Mucosa of descending colon (tissue), 3 donors: ENCODE results near the gene RNF225. TPM values are rescaled to one million over a fixed set of nuclear protein-coding genes. Genes with fewer than 3 reads are reported as not detected.
A peak's percentile ranks its signal among the peaks of the same experiment; 100 is the strongest.

ENCODE experiments used
- ATAC-seq: fragments of 200-7000 bp; cut with Tn5 transposase; one replicate; pipeline ENCODE4 v1.9.1; 2020; ENCODE audit warnings: mild to moderate bottlenecking, moderate library complexity
- DNase-seq, 3 donors: peaks; one replicate each; pipeline ENCODE4 v3.0.0-alpha.2; 2020
- H3K36me3 ChIP-seq: fragments of 200-600 bp; one replicate; pipeline ENCODE4 v1.8.0; 2021; ENCODE audit warnings: low read depth, mild to moderate bottlenecking
- H3K4me1 ChIP-seq: fragments of 200-600 bp; one replicate; pipeline ENCODE4 v1.8.0; 2021; ENCODE audit warnings: low read depth, mild to moderate bottlenecking
- H3K4me3 ChIP-seq: fragments of 200-600 bp; one replicate; pipeline ENCODE4 v1.8.0; 2021; ENCODE audit warnings: mild to moderate bottlenecking
- H3K9me3 ChIP-seq: fragments of 200-600 bp; one replicate; pipeline ENCODE4 v1.8.0; 2021; ENCODE audit warnings: mild to moderate bottlenecking
- intact Hi-C, 2 donors: fragments of 100-400 bp; cut with DNase I in 1 of 2; cut with micrococcal nuclease in 1 of 2; formaldehyde crosslinking; loops; one replicate each; pipeline versions ENCODE4 v1.11.0 to v1.11.1; 2022; cut with DNase I, micrococcal nuclease
- total RNA-seq, 3 donors: library from RNA; stranded (reverse); fragmentation: NEBNext Ultra II Directional in 2 of 3; extraction: Animal tissue kit (Norgen Biotek cat#: 25700) in 2 of 3; gene quantifications; one replicate each; pipeline versions ENCODE4 v1.2.1 to v1.2.4, GENCODE V29; 2021 to 2023
- TF ChIP-seq, protein P1 (sequence below): fragments of 200-600 bp; IDR thresholded peaks from one replicate; pipeline ENCODE4 v1.8.0; 2022; ENCODE audit warnings: antibody characterized with exemption, mild to moderate bottlenecking
- donor health status: DM: no; HTN: no; CAD: no; lungs with moderate emphysema.
- donor health status: DM: no; HTN: no; CAD: no.
- donor health status: DM: no; HTN: yes; CAD: no.

Gene RNF225
- total RNA-seq, 3 donors from 2014 or later: not detected

DNA sequence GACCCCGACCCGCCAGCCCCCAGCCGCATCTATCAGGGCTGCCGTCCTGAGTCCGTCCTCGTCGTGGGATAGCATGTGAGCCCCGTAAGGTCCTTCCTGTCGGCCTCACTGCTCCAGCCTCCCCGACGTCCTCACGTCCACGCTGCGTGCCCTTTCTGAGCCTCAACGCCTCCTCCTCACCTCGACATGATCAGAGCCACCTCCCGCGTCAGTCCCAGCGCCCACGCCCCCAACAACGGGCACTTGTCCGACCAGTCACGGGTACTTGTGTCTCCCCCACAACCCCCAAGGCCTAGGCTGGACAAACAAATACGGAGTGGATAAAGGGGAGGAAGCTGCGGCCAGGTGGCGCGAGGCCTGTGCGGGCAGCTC lies 33.6 kb upstream of the RNF225 start:
- Histone ChIP-seq H3K36me3 (no peaks in the 10 kb centered on the region), H3K9me3 (no peaks in the 10 kb centered on the region), H3K4me1 (no peaks in the 10 kb centered on the region), H3K4me3 (peak overlapping the region; percentile 54)
- ATAC-seq (peak; percentile 32), DNase-seq (peak in 2 of 3 donors; percentile 69 to 76)
- intact Hi-C loops: no loop called here
- TF ChIP-seq, protein P1, sequence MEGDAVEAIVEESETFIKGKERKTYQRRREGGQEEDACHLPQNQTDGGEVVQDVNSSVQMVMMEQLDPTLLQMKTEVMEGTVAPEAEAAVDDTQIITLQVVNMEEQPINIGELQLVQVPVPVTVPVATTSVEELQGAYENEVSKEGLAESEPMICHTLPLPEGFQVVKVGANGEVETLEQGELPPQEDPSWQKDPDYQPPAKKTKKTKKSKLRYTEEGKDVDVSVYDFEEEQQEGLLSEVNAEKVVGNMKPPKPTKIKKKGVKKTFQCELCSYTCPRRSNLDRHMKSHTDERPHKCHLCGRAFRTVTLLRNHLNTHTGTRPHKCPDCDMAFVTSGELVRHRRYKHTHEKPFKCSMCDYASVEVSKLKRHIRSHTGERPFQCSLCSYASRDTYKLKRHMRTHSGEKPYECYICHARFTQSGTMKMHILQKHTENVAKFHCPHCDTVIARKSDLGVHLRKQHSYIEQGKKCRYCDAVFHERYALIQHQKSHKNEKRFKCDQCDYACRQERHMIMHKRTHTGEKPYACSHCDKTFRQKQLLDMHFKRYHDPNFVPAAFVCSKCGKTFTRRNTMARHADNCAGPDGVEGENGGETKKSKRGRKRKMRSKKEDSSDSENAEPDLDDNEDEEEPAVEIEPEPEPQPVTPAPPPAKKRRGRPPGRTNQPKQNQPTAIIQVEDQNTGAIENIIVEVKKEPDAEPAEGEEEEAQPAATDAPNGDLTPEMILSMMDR: no peak

DNA sequence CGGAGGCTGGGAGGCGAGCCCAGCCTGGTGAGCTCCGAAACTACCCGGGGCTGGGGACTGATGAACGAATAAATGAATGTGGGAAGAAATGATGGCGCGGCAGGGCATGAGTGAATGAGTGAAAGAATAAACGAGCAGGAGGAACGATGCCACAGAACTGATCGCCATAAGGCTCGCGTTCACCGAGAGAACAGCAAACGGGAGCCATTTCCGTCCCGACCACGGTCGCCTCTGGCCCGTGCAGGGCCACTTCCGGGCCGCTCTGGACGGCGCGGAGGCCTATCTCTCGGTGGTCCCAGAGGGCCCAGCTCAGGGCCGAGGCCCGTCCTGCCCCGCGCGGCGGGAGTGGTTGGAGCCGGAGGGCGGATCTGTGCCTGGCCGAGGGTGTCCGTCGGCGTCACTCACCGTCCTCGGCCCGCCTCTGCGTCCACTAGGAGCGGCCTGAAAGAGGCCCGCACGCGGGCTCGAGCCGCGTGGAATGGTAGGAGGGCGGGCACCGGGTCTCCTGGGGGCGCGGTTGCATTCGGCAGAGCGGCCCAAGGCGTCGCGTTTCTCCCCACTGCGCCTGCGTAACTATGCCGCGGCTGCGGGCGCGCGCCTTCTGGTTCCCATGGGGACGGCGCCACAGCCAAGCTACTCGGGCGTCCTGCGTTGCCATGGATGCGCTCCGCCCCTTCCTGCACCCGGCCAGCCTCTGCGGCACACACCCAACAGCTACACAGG lies 33.0 kb upstream of the RNF225 start, which contains the start of gene ZNF497:
TSS of gene ZNF497 (minus strand) at position 480 of the 723 bp plus-strand sequence. CDS start 5,116 bp downstream, outside the sequence.
- Histone ChIP-seq H3K4me1 (no peaks in the 10 kb centered on the region), H3K4me3 (peak within 1 kb of the TSS; percentile 54), H3K9me3 (no peaks in the 10 kb centered on the region), H3K36me3 (no peaks in the 10 kb centered on the region)
- DNase-seq (peak; percentile 98 to 99 (median 98)), ATAC-seq (peak; percentile 95)
- TF ChIP-seq, protein P1: no peak
- intact Hi-C loops: no loop called here

DNA sequence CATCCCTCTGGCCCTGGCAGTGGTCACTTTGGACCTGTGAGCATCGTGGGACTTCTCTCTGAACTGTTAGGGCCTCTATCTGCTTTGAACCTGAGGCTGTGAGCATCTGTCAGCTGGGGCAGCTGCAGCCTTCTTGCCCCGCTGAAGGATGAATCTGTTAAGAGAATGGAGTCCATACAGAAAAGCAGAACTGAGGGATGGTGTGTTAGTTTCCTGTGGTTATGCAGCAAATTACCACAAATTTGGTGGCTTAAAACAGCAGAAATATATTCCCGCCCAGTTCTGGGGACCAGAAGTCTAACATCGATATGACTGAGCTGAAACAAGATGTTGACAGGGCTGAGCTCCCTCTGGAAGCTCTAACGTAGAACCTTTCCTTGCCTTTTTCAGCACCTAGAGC lies 31.3 kb upstream of the RNF225 start:
- TF ChIP-seq, protein P1: no peak
- Histone ChIP-seq H3K4me1 (no peaks in the 10 kb centered on the region), H3K4me3 (no peak overlapping the region), H3K9me3 (no peaks in the 10 kb centered on the region), H3K36me3 (no peaks in the 10 kb centered on the region)
- ATAC-seq: no peak
- intact Hi-C loops: no loop called here
- no peak for DNase-seq

DNA sequence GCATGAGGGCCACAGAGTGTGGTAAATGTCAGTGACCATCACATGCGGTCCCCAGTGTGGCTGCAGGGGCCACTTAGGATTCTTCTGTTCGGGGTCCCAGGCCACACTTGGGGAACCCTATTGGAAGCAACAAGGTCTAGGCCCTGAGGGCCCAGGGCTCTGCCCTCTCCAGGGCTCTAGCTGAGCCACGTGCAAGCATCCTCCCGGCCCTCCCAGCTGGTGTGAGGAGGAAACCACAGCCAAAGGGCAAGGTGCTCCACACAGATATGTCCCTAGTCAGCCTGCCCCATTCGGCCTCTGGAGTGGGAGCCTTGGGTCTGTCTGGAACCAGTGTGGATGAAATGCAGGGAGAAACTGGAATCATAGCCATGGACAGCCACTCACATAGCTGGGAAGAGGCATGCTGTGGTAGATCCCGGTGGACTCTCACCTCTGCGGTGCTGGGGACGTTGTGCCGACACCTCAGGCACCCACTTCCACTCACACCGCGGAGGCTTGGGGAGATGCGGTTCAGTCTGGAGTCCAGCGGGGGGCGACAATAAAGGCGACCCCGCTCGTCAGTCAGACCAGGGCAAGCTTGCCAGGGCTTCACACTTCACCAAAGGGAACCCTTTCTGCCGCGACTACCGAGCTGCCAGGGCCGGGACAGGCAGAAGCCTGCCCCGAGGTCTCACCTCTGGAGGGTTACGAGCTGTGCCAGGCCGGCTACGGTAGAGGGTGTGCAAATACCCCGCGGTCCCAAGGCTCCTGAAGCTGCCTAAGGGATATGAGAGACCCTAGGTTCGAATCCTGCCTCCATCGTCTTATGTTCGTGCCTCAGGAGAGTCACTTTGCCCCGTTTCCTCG lies 28.6 kb upstream of the RNF225 start:
- no peaks in the 10 kb centered on the region for H3K36me3 ChIP-seq
- ATAC-seq (no peak), DNase-seq (no peak)
- no peaks in the 10 kb centered on the region for H3K4me1 ChIP-seq
- no peak overlapping the region for H3K4me3 ChIP-seq
- no peaks in the 10 kb centered on the region for H3K9me3 ChIP-seq
- intact Hi-C loops: no loop called here
- TF ChIP-seq, protein P1: no peak

DNA sequence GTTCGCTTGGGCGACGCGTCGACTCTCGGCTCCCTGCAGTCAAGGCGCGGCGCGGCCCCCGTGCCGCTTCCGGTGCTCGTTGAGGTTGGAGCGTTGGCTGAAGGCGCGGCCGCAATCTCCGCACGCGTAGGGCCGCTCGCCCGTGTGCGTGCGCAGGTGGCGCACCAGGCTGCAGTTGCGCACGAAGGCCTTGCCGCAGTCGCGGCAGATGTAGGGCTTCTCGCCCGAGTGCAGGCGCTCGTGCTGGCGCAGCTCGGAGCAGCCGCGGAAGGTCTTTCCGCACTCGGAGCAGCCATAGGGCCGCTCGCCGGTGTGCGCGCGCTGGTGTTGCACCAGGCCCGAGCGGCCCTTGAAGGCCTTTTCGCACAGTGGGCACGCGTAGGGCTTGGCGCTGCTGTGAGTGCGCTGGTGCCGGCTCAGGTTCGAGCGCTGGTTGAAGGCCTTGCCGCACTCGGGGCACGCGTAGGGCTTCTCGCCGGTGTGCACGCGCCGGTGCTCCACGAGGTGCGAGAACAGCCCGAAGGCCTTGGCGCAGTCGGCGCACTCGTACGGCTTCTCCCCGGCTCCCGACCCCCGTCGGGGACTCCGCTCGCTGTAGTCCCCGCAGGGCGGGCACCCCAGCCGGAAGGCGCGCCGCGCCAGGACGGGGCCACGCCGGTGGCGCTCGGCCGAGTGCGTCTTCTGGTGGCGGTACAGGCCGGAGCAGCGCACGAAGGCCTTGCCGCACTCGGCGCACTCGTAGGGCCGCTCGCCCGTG lies 27.6 kb upstream of the RNF225 start:
- no peak for DNase-seq

More for the DNA sequence above, 27.6 kb upstream of the RNF225 start:
- no peaks in the 10 kb centered on the region for H3K4me1 ChIP-seq
- ATAC-seq: no peak
- H3K9me3 ChIP-seq: no peaks in the 10 kb centered on the region
- H3K4me3 ChIP-seq: no peak overlapping the region
- no peaks in the 10 kb centered on the region for H3K36me3 ChIP-seq
- TF ChIP-seq, protein P1: no peak
- intact Hi-C loops: no loop called here
